Embryonic facial prominence (tissue), 1 donor: ENCODE data around the gene FAM32A.
A peak's percentile ranks its signal among the peaks of the same experiment; 100 is the strongest.
"Not testable (repeated sequence)": the region's sequence is repeated elsewhere in the genome, so short reads cannot be mapped to it uniquely, and the experiment has no call there.

Source experiments
- DNase-seq: peaks from one replicate; pipeline ENCODE4 v3.0.0-alpha.2; 2016; ENCODE audit errors: extremely low spot score

The FAM32A gene

GRCh38 chr19:16164222-16164890 lies 20.9 kb upstream of the FAM32A start:
- DNase-seq: no peak

GRCh38 chr19:16166417-16166816 lies 18.8 kb upstream of the FAM32A start:
- no peak for DNase-seq

- no peak for DNase-seq
Measured at GRCh38 chr19:16167055-16167454, 18.2 kb upstream of the FAM32A start.

- no peak for DNase-seq
Measured at GRCh38 chr19:16168465-16169081, 16.6 kb upstream of the FAM32A start.

- DNase-seq: no peak
Measured at GRCh38 chr19:16170134-16170533, 15.1 kb upstream of the FAM32A start.

- no peak for DNase-seq
Measured at GRCh38 chr19:16175954-16176353, 9.3 kb upstream of the FAM32A start.

GRCh38 chr19:16178866-16179265 lies 6.3 kb upstream of the FAM32A start:
- not testable (repeated sequence) for DNase-seq

GRCh38 chr19:16180611-16181010 lies 4.6 kb upstream of the FAM32A start:
- no peak for DNase-seq

- no peak for DNase-seq
Measured at GRCh38 chr19:16184665-16185122, 516 bp upstream of the FAM32A start.

GRCh38 chr19:16185768-16186123 lies 536 bp downstream of the FAM32A start:
- DNase-seq: no peak

- no peak for DNase-seq
Measured at GRCh38 chr19:16188521-16188920, 3.3 kb downstream of the FAM32A start.

GRCh38 chr19:16190198-16190597 lies 5.0 kb downstream of the FAM32A start:
- DNase-seq: no peak

GRCh38 chr19:16190736-16191135 lies 5.5 kb downstream of the FAM32A start:
- DNase-seq: no peak

- DNase-seq: no peak
Measured at GRCh38 chr19:16191216-16191908, 6.2 kb downstream of the FAM32A start.

GRCh38 chr19:16193466-16193865 lies 8.3 kb downstream of the FAM32A start:
- no peak for DNase-seq

- no peak for DNase-seq
Measured at GRCh38 chr19:16197188-16197621, 12.0 kb downstream of the FAM32A start.

GRCh38 chr19:16197622-16198369 lies 12.6 kb downstream of the FAM32A start, which contains the start of gene AP1M1:
Gene AP1M1 (plus strand): TSS chr19:16197911. CDS start chr19:16198027, 116 bp downstream.
- peak; percentile 81 for DNase-seq

- DNase-seq: no peak
Measured at GRCh38 chr19:16198370-16198651, 13.1 kb downstream of the FAM32A start.

- no peak for DNase-seq
Measured at GRCh38 chr19:16199275-16199932, 14.2 kb downstream of the FAM32A start.

- DNase-seq: no peak
Measured at GRCh38 chr19:16200038-16201010, 15.1 kb downstream of the FAM32A start.

- DNase-seq: no peak
Measured at GRCh38 chr19:16201011-16201391, 15.8 kb downstream of the FAM32A start.
